Lower lobe of right lung (tissue), 2 donors: ENCODE measurements around the gene LRCH4. TPM values are rescaled to one million over a fixed set of nuclear protein-coding genes. Genes with fewer than 3 reads are reported as not detected.
A peak's percentile ranks its signal among the peaks of the same experiment; 100 is the strongest.

ENCODE experiments used
- ATAC-seq, 2 donors: fragments of 200-7000 bp; cut with Tn5 transposase; one replicate each; pipeline ENCODE4 v1.9.1; 2020 to 2022; ENCODE audit warnings: mild to moderate bottlenecking in 2 of 2, moderate library complexity in 2 of 2
- DNase-seq: peaks from one replicate; pipeline ENCODE4 v3.0.0-alpha.2; 2020
- H3K27ac ChIP-seq: fragments of 200-600 bp; one replicate; pipeline ENCODE4 v1.8.0; 2022
- H3K27me3 ChIP-seq: fragments of 200-600 bp; one replicate; pipeline ENCODE4 v1.8.0; 2022; ENCODE audit warnings: low read depth
- H3K36me3 ChIP-seq: fragments of 200-600 bp; one replicate; pipeline ENCODE4 v1.8.0; 2022; ENCODE audit warnings: mild to moderate bottlenecking
- H3K4me1 ChIP-seq: fragments of 200-600 bp; one replicate; pipeline ENCODE4 v1.8.0; 2022
- H3K4me3 ChIP-seq: fragments of 200-600 bp; one replicate; pipeline ENCODE4 v1.8.0; 2022; ENCODE audit warnings: mild to moderate bottlenecking
- H3K9me3 ChIP-seq: fragments of 200-600 bp; one replicate; pipeline ENCODE4 v1.8.0; 2022
- intact Hi-C: fragments of 100-400 bp; cut with DNase I; formaldehyde crosslinking; loops from one replicate; pipeline ENCODE4 v1.11.0; 2022
- long read RNA-seq: library from polyadenylated mRNA; unstranded; transcript quantifications from one replicate; pipeline ENCODE4 v2.0.0, GENCODE V29; 2021
- total RNA-seq: library from RNA; stranded (reverse); fragmentation: NEBNext Ultra II Directional; extraction: Animal tissue kit (Norgen Biotek cat#: 25700); gene quantifications from one replicate; pipeline ENCODE4 v1.2.1, GENCODE V29; 2021
- TF ChIP-seq, protein P1 (sequence below): fragments of 200-600 bp; IDR thresholded peaks from one replicate; pipeline ENCODE4 v1.8.0; 2022; ENCODE audit warnings: antibody characterized with exemption, mild to moderate bottlenecking
- donor health status: DM: no; HTN: yes; CAD: no; lungs with severe emphysema.

The LRCH4 gene, protein sequence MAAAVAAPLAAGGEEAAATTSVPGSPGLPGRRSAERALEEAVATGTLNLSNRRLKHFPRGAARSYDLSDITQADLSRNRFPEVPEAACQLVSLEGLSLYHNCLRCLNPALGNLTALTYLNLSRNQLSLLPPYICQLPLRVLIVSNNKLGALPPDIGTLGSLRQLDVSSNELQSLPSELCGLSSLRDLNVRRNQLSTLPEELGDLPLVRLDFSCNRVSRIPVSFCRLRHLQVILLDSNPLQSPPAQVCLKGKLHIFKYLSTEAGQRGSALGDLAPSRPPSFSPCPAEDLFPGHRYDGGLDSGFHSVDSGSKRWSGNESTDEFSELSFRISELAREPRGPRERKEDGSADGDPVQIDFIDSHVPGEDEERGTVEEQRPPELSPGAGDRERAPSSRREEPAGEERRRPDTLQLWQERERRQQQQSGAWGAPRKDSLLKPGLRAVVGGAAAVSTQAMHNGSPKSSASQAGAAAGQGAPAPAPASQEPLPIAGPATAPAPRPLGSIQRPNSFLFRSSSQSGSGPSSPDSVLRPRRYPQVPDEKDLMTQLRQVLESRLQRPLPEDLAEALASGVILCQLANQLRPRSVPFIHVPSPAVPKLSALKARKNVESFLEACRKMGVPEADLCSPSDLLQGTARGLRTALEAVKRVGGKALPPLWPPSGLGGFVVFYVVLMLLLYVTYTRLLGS
- total RNA-seq = 80.3 TPM
- long read RNA-seq, transcript LRCH4-201 (18 exons, 2,552 nt) = major isoform, 16 of 92 reads
- long read RNA-seq, partial matches to known transcripts = 53 of 92 reads
- long read RNA-seq, other reads (novel, unspliced or antisense) = 21 of 92 reads

GRCh38 chr7:100585511-100586265, at the start of gene LRCH4:
Gene LRCH4, minus strand, starts transcription at chr7:100586129. Its CDS starts 29 bp downstream, at chr7:100586100.
- peaks cover 50% of the 10 kb centered on the region for H3K4me1 ChIP-seq
- DNase-seq (peak; percentile 70), ATAC-seq (peak; percentile 53 to 61)
- TF ChIP-seq, protein P1, sequence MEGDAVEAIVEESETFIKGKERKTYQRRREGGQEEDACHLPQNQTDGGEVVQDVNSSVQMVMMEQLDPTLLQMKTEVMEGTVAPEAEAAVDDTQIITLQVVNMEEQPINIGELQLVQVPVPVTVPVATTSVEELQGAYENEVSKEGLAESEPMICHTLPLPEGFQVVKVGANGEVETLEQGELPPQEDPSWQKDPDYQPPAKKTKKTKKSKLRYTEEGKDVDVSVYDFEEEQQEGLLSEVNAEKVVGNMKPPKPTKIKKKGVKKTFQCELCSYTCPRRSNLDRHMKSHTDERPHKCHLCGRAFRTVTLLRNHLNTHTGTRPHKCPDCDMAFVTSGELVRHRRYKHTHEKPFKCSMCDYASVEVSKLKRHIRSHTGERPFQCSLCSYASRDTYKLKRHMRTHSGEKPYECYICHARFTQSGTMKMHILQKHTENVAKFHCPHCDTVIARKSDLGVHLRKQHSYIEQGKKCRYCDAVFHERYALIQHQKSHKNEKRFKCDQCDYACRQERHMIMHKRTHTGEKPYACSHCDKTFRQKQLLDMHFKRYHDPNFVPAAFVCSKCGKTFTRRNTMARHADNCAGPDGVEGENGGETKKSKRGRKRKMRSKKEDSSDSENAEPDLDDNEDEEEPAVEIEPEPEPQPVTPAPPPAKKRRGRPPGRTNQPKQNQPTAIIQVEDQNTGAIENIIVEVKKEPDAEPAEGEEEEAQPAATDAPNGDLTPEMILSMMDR = no peak
- H3K36me3 ChIP-seq = peaks cover 26% of the 10 kb centered on the region
- peak within 1 kb of the TSS; percentile 99 for H3K4me3 ChIP-seq
- peak within 1 kb of the TSS; percentile 98 for H3K27ac ChIP-seq
- H3K9me3 ChIP-seq = no peaks in the 10 kb centered on the region
- intact Hi-C loops = no loop called here
- no peaks in the 10 kb centered on the region for H3K27me3 ChIP-seq

DNA sequence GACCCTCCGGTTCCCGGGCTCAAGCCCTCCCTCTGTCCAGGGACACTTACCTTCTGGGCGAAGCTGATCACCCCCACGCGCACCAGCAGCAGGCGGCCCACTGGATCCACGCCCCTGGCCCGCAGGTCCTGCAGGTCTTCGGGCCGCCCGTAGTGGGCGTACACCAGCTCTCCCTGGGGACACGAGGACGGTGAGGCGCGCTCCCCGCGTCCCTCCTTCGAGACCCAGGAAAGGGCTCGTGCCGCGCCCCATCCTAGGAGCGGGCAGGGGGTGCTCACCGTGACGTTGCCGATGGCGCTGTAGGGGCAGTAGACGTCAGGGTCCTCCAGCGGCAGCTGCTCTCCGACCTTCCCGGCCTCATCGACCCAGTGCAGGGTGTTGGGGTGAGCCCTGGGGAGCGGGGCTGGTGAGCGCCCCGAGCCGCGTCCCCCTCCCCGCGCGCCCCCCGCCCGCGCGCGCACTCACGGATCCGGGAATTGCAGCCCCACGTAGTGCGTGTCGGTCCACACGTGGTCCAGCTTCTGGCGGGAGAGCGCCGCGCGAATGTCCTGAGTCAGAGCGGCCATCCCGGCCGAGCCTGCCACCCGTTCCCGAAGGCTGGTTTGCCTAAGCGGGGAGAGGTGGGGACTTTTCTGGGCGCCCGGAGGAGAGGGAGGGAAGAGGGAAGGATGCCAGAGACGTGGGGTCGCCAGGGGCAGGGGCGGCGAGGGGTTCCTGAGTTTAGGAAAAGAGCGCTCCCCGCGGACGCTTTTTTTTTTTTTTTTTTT, 47.2 kb upstream of the LRCH4 start:
- H3K4me3 ChIP-seq = peak overlapping the region; percentile 59
- intact Hi-C loops = no loop called here

GRCh38 chr7:100630066-100630465, 44.1 kb upstream of the LRCH4 start:
- ATAC-seq (no peak), DNase-seq (no peak)
- TF ChIP-seq, protein P1 = no peak
- Histone ChIP-seq H3K4me1 (peaks cover 13% of the 10 kb centered on the region), H3K9me3 (no peaks in the 10 kb centered on the region), H3K27ac (no peak overlapping the region), H3K4me3 (no peak overlapping the region), H3K27me3 (peaks cover 14% of the 10 kb centered on the region), H3K36me3 (no peaks in the 10 kb centered on the region)
- intact Hi-C loops = no loop called here

More for the DNA sequence above, 47.2 kb upstream of the LRCH4 start:
- peaks cover 14% of the 10 kb centered on the region for H3K27me3 ChIP-seq
- no peaks in the 10 kb centered on the region for H3K9me3 ChIP-seq
- no peak overlapping the region for H3K27ac ChIP-seq
- ATAC-seq = peak; percentile 85
- TF ChIP-seq, protein P1 = peak; percentile 44
- no peaks in the 10 kb centered on the region for H3K36me3 ChIP-seq
- DNase-seq = peak; percentile 75
- H3K4me1 ChIP-seq = peaks cover 6% of the 10 kb centered on the region

DNA sequence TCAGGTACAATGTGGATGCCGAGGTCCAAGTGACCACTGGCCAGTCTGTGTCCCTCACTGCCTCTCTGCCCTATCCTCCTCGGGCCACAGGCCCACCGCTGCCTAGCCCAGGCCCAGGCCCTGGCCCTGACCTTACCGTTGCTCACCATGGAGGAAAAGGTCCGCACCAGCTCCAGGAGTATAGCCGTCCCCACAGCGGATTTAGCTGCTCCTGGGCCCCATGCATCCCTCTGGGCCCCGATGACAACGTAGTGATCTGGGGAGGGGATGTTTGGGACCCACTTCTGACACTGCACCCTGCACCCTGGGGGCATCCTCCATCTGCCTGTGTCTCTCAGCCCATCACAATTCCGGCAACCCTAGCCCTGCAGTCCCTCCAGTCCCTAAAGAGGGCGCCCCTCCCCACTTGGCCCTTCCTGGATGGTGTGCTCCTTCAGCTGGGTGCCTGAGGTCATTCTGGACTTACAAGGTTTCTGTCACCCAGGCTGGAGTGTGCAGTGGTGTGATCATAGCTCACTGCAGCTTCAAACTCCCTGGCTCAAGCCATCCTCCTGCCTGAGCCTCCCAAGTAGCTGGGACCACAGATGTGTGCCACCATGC, 43.3 kb upstream of the LRCH4 start:
- no peak overlapping the region for H3K4me3 ChIP-seq
- ATAC-seq (no peak), DNase-seq (no peak)
- peaks cover 13% of the 10 kb centered on the region for H3K4me1 ChIP-seq
- H3K36me3 ChIP-seq = no peaks in the 10 kb centered on the region
- no peak overlapping the region for H3K27ac ChIP-seq
- intact Hi-C loops = no loop called here
- peaks cover 14% of the 10 kb centered on the region for H3K27me3 ChIP-seq
- H3K9me3 ChIP-seq = no peaks in the 10 kb centered on the region
- TF ChIP-seq, protein P1 = peak; percentile 14
